Measurements from ENCODE around the gene USP27X.

DNA sequence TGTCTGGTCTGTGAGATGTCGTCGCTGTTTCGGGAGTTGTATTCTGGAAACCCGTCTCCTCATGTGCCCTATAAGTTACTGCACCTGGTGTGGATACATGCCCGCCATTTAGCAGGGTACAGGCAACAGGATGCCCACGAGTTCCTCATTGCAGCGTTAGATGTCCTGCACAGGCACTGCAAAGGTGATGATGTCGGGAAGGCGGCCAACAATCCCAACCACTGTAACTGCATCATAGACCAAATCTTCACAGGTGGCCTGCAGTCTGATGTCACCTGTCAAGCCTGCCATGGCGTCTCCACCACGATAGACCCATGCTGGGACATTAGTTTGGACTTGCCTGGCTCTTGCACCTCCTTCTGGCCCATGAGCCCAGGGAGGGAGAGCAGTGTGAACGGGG is 1.4 kb downstream of the USP27X start:
- TF ChIP-seq CTCF (IDR thresholded peaks at IDR 0.05) (no peak), POLR2A (IDR thresholded peaks at IDR 0.05) (no peak)
